GM21390 (cell line): ENCODE measurements around the gene C2CD4C.
"Not testable (repeated sequence)": the region's sequence is repeated elsewhere in the genome, so short reads cannot be mapped to it uniquely, and the experiment has no call there.

Experiments
- ATAC-seq: cut with Tn5 transposase; IDR thresholded peaks from one replicate; pipeline ENCODE4 v1.9.1; 2021; ENCODE audit not compliant: unreplicated experiment

The C2CD4C gene

GRCh38 chr19:383922-384798 is 24.8 kb downstream of the C2CD4C start:
- no peak for ATAC-seq

GRCh38 chr19:383040-383439 is 25.9 kb downstream of the C2CD4C start:
- ATAC-seq: no peak

GRCh38 chr19:382578-382977 is 26.4 kb downstream of the C2CD4C start:
- not testable (repeated sequence) for ATAC-seq

- ATAC-seq: not testable (repeated sequence)
Measured at GRCh38 chr19:381901-382300, 27.0 kb downstream of the C2CD4C start.

- not testable (repeated sequence) for ATAC-seq
Measured at GRCh38 chr19:380618-381219, 28.2 kb downstream of the C2CD4C start.

GRCh38 chr19:379796-380195 is 29.2 kb downstream of the C2CD4C start:
- no peak for ATAC-seq

GRCh38 chr19:378706-379105 is 30.2 kb downstream of the C2CD4C start:
- no peak for ATAC-seq

- ATAC-seq: no peak
Measured at GRCh38 chr19:377801-378581, 31.0 kb downstream of the C2CD4C start.

GRCh38 chr19:376111-376470 is 32.9 kb downstream of the C2CD4C start:
- ATAC-seq: no peak

- ATAC-seq: no peak
Measured at GRCh38 chr19:375395-376110, 33.4 kb downstream of the C2CD4C start.

- ATAC-seq: no peak
Measured at GRCh38 chr19:374886-375235, 34.1 kb downstream of the C2CD4C start.

- no peak for ATAC-seq
Measured at GRCh38 chr19:374183-374885, 34.6 kb downstream of the C2CD4C start.

GRCh38 chr19:373391-374182 is 35.4 kb downstream of the C2CD4C start:
- no peak for ATAC-seq

GRCh38 chr19:372306-372890 is 36.5 kb downstream of the C2CD4C start:
- no peak for ATAC-seq

- ATAC-seq: no peak
Measured at GRCh38 chr19:371501-372168, 37.3 kb downstream of the C2CD4C start.

- ATAC-seq: no peak
Measured at GRCh38 chr19:370641-371330, 38.2 kb downstream of the C2CD4C start.

- no peak for ATAC-seq
Measured at GRCh38 chr19:369876-370275, 39.1 kb downstream of the C2CD4C start.

GRCh38 chr19:369256-369655 is 39.7 kb downstream of the C2CD4C start:
- ATAC-seq: no peak
